Loucy (cell line): ENCODE results near the gene ANKRD63.

Experiments
- H2AFZ ChIP-seq: fragments of 200-600 bp; sonication (generic); 2 replicates; pipeline ENCODE4 v1.6.0; 2016; ENCODE audit warnings: antibody characterized with exemption, mild to moderate bottlenecking, low read length, moderate library complexity
- H3F3A ChIP-seq: fragments of 200-600 bp; 2 replicates; pipeline ENCODE4 v1.6.0; 2016; ENCODE audit warnings: antibody characterized with exemption, low read depth, mild to moderate bottlenecking
- H3K27me3 ChIP-seq: fragments of 200-600 bp; sonication (generic); 2 replicates; pipeline ENCODE4 v1.6.1; 2014; ENCODE audit warnings: low read length, mild to moderate bottlenecking; ENCODE audit not compliant: insufficient read depth, poor library complexity, severe bottlenecking
- H3K36me3 ChIP-seq: fragments of 200-600 bp; sonication (generic); 2 replicates; pipeline ENCODE4 v1.6.1; 2016; ENCODE audit warnings: low read length; ENCODE audit not compliant: insufficient read depth
- H3K4me1 ChIP-seq: fragments of 200-600 bp; sonication (generic); 2 replicates; pipeline ENCODE4 v1.5.1; 2014; ENCODE audit warnings: low read length, mild to moderate bottlenecking; ENCODE audit not compliant: insufficient read depth, poor library complexity, severe bottlenecking
- H3K4me2 ChIP-seq: fragments of 200-600 bp; sonication (generic); 2 replicates; pipeline ENCODE4 v1.6.0; 2014; ENCODE audit warnings: antibody characterized with exemption, low read length, low read depth, mild to moderate bottlenecking; ENCODE audit not compliant: poor library complexity, severe bottlenecking
- H3K4me3 ChIP-seq: fragments of 200-600 bp; sonication (generic); 2 replicates; pipeline ENCODE4 v1.5.1; 2014; ENCODE audit warnings: low read length, mild to moderate bottlenecking, mixed read lengths; ENCODE audit not compliant: poor library complexity, severe bottlenecking
- H3K79me2 ChIP-seq: fragments of 200-600 bp; sonication (generic); 2 replicates; pipeline ENCODE4 v1.6.1; 2014; ENCODE audit warnings: low read length; ENCODE audit not compliant: insufficient read depth
- H3K9ac ChIP-seq: fragments of 200-600 bp; sonication (generic); 2 replicates; pipeline ENCODE4 v1.6.0; 2014; ENCODE audit warnings: mild to moderate bottlenecking, low read depth, low read length, moderate library complexity; ENCODE audit not compliant: poor library complexity, severe bottlenecking
- H3K9me2 ChIP-seq: fragments of 200-600 bp; sonication (generic); replicated peaks from 2 replicates; pipeline ENCODE4 v1.6.1; 2016; ENCODE audit warnings: low read depth, low read length, mixed read lengths
- H3K9me3 ChIP-seq: fragments of 200-600 bp; sonication (generic); 2 replicates; pipeline ENCODE4 v1.6.1; 2014; ENCODE audit warnings: mild to moderate bottlenecking, antibody characterized with exemption, low read length, low read depth; ENCODE audit not compliant: insufficient read depth
- H4K20me1 ChIP-seq: fragments of 200-600 bp; sonication (generic); 2 replicates; pipeline ENCODE4 v1.6.0; 2014; ENCODE audit warnings: antibody characterized with exemption, low read length, mild to moderate bottlenecking; ENCODE audit not compliant: insufficient read depth, poor library complexity, severe bottlenecking
- CTCF ChIP-seq: fragments of 200-600 bp; sonication (generic); conservative IDR thresholded peaks from 2 replicates; pipeline ENCODE4 v1.5.1; 2014; ENCODE audit warnings: mild to moderate bottlenecking, antibody characterized with exemption, low read length
- EZH2phosphoT487 ChIP-seq: fragments of 200-600 bp; IDR thresholded peaks from 2 replicates; pipeline ENCODE4 v1.6.1; 2018; ENCODE audit warnings: antibody characterized with exemption, mild to moderate bottlenecking, moderate library complexity, borderline replicate concordance

Gene ANKRD63

GRCh38 chr15:40296561-40297230 lies 13.8 kb upstream of the ANKRD63 start:
- no peaks in the 10 kb centered on the region for H3F3A ChIP-seq
- H3K9ac ChIP-seq = no peak overlapping the region
- H3K4me2 ChIP-seq = no peak overlapping the region
- H3K36me3 ChIP-seq = peaks cover 19% of the 10 kb centered on the region; the same call in 1 of the 2 replicates
- H3K9me2 ChIP-seq = no peaks in the 10 kb centered on the region
- no peaks in the 10 kb centered on the region for H3K79me2 ChIP-seq
- peaks cover 4% of the 10 kb centered on the region for H3K4me1 ChIP-seq
- peaks cover 5% of the 10 kb centered on the region; the same call in 1 of the 2 replicates for H3K9me3 ChIP-seq
- H3K27me3 ChIP-seq = no peaks in the 10 kb centered on the region
- no peak overlapping the region for H2AFZ ChIP-seq
- no peak overlapping the region for H3K4me3 ChIP-seq
- no peak for TF ChIP-seq EZH2phosphoT487
- TF ChIP-seq CTCF = no peak
- H4K20me1 ChIP-seq = no peaks in the 10 kb centered on the region

- H3K4me3 ChIP-seq = no peak overlapping the region
- H4K20me1 ChIP-seq = no peaks in the 10 kb centered on the region
- peaks cover 5% of the 10 kb centered on the region; the same call in 1 of the 2 replicates for H3K9me3 ChIP-seq
- no peaks in the 10 kb centered on the region for H3K27me3 ChIP-seq
- peaks cover 14% of the 10 kb centered on the region; the same call in 1 of the 2 replicates for H3K36me3 ChIP-seq
- TF ChIP-seq CTCF = no peak
- TF ChIP-seq EZH2phosphoT487 = no peak
- H3K9me2 ChIP-seq = no peaks in the 10 kb centered on the region
- no peak overlapping the region for H3K4me2 ChIP-seq
- no peak overlapping the region for H3K9ac ChIP-seq
- peaks cover 4% of the 10 kb centered on the region for H3K4me1 ChIP-seq
- H2AFZ ChIP-seq = no peak overlapping the region
- H3F3A ChIP-seq = no peaks in the 10 kb centered on the region
- no peaks in the 10 kb centered on the region for H3K79me2 ChIP-seq
Measured at GRCh38 chr15:40295877-40296560, 13.2 kb upstream of the ANKRD63 start.

GRCh38 chr15:40295297-40295696 lies 12.4 kb upstream of the ANKRD63 start:
- Histone ChIP-seq H3K9ac (no peak overlapping the region), H3K36me3 (peaks cover 8% of the 10 kb centered on the region; the same call in 1 of the 2 replicates), H4K20me1 (no peaks in the 10 kb centered on the region), H3K27me3 (no peaks in the 10 kb centered on the region), H3K79me2 (no peaks in the 10 kb centered on the region), H3K4me2 (no peak overlapping the region), H3K4me1 (peaks cover 4% of the 10 kb centered on the region), H3K9me3 (peaks cover 2% of the 10 kb centered on the region; the same call in 1 of the 2 replicates), H2AFZ (no peak overlapping the region), H3K9me2 (no peaks in the 10 kb centered on the region), H3F3A (no peaks in the 10 kb centered on the region), H3K4me3 (no peak overlapping the region)
- TF ChIP-seq EZH2phosphoT487 (no peak), CTCF (no peak)
